Stomach (tissue), 9 donors: ENCODE measurements around the gene STARD7. TPM values are rescaled to one million over a fixed set of nuclear protein-coding genes. Genes with fewer than 3 reads are reported as not detected.
A peak's percentile ranks its signal among the peaks of the same experiment; 100 is the strongest.

Source experiments
- DNase-seq, 2 donors: peaks; one replicate each; pipeline versions ENCODE4 v3.0.0 to v3.0.0-alpha.2; 2013 to 2019
- H3K27ac ChIP-seq, 5 donors: fragments of 200-600 bp in 4 of 5; sonication (generic) in 4 of 5; one replicate each; pipeline ENCODE4 v1.5.1; 2013 to 2019; ENCODE audit warnings: mild to moderate bottlenecking in 1 of 5, moderate library complexity in 1 of 5
- H3K27me3 ChIP-seq, 3 donors: fragments of 200-600 bp; sonication (generic); one replicate each; pipeline ENCODE4 v1.5.1; 2017 to 2019; ENCODE audit warnings: mixed run types in 1 of 3
- H3K36me3 ChIP-seq, 4 donors: fragments of 200-600 bp; sonication (generic); 1 replicate in 3 of 4; 2 replicates in 1 of 4; pipeline ENCODE4 v1.5.1; 2016 to 2019
- H3K4me1 ChIP-seq, 4 donors: fragments of 200-600 bp; sonication (generic); one replicate each; pipeline ENCODE4 v1.5.1; 2016 to 2019
- H3K4me3 ChIP-seq, 4 donors: fragments of 200-600 bp; sonication (generic) in 3 of 4; one replicate each; pipeline ENCODE4 v1.5.1; 2016 to 2019; ENCODE audit warnings: mild to moderate bottlenecking in 1 of 4
- H3K9me3 ChIP-seq, 4 donors: fragments of 200-600 bp; sonication (generic); one replicate each; pipeline ENCODE4 v1.5.1; 2016 to 2019
- EP300 ChIP-seq: sonication (generic); formaldehyde crosslinking; IDR thresholded peaks from one replicate; pipeline ENCODE4 v1.6.1; 2017; ENCODE audit warnings: antibody characterized with exemption
- POLR2A ChIP-seq, 4 donors: fragments of 450-650 bp; IDR thresholded peaks; one replicate each; pipeline ENCODE4 v1.6.1; 2016; ENCODE audit warnings: antibody characterized with exemption in 4 of 4, control low read depth in 2 of 4, mild to moderate bottlenecking in 1 of 4, moderate library complexity in 1 of 4
- POLR2AphosphoS5 ChIP-seq, 3 donors: sonication (generic); formaldehyde crosslinking; IDR thresholded peaks; one replicate each; pipeline ENCODE4 v1.6.1; 2016; ENCODE audit warnings: antibody characterized with exemption in 3 of 3
- WGBS, 5 donors: extraction: QIAGEN DNeasy Blood & Tissue Kit in 3 of 5; methylation state at CpG; one replicate each; pipeline versions ENCODE4 v1.1.5 to v1.1.7; 2013 to 2018; 5-methylcytosine and 5-hydroxymethylcytosine counted together
- intact Hi-C: fragments of 100-400 bp; cut with DNase I; formaldehyde crosslinking; loops from one replicate; pipeline ENCODE4 v1.15.1; 2023; ENCODE audit warnings: low total_unique reads
- polyA plus RNA-seq, 3 donors: library from polyadenylated mRNA; stranded (reverse); fragments of 200-250 nt; gene quantifications; one replicate each; pipeline ENCODE4 v1.2.3, GENCODE V29; 2013
- total RNA-seq, 5 donors: library from RNA; depleted of rRNA; stranded (reverse); fragments of >200 nt; gene quantifications; one replicate each; pipeline versions ENCODE4 v1.1.0 to v1.2.3, GENCODE V29; 2014 to 2016
- TF ChIP-seq, protein P1 (sequence below), 7 experiments: fragments of 450-650 bp in 4 of 7; fragments of 200-600 bp in 3 of 7; sonication (generic) in 3 of 7; IDR thresholded peaks; one replicate each; pipeline ENCODE4 v1.5.1; 2016 to 2019; ENCODE audit warnings: antibody characterized with exemption in 7 of 7, control low read depth in 2 of 7, mild to moderate bottlenecking in 1 of 7
- donor health status: healthy with polysubstance abuse.
- donor health status: Bipolar disorder and iron deficiency.
- donor health status: healthy.

The STARD7 gene
- total and polyA plus RNA-seq, 8 donors = 30.3 to 165 (median 48.7) TPM

DNA sequence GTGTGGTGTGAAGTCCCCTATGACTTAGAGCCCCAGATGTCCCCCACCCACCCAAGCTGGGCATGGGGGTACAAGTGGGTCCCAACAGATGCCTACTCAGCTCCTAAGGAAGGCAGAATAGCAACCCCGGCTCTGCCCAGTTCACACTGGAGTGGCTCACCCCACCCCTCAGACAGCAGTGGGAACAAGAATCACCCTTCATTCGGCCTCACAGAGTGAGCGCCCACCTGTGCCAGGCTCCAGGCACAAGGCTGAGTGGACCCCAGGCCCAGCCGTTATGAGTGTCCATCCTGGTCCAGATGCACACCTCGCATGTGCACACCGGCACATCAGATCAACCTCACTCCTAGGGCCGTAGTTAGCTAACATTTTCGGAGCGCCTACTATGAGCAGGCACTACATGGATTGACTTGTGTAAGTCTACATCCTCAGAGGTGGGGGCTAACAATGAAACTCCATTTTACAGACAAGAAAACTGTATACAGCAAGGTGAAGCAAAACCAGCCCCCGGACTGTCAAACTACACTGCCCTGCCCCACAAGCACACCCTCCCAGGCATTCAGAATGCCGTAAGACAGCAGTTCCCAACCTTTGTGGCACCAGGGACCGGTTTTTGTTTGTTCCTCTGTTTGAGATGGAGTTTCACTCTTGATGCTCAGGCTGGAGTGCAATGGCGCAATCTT is 67.5 kb downstream of the STARD7 start:
- intact Hi-C loops = no loop called here
- DNase-seq = no peak
- no peaks in the 10 kb centered on the region for H3K36me3 ChIP-seq
- no peaks in the 10 kb centered on the region for H3K9me3 ChIP-seq
- H3K27ac ChIP-seq = no peak overlapping the region
- peaks cover 0 to 22% (median 0%) of the 10 kb centered on the region in 3 donors for H3K27me3 ChIP-seq
- 89 to 95% (median 93%) methylated on average over 10 to 13 of the region's 13 CpGs for WGBS, 5 donors
- H3K4me1 ChIP-seq = peaks cover 14 to 41% (median 28%) of the 10 kb centered on the region in 4 donors
- H3K4me3 ChIP-seq = no peak overlapping the region
- TF ChIP-seq POLR2AphosphoS5 (IDR thresholded peaks at IDR 0.05) (no peak), POLR2A (IDR thresholded peaks at IDR 0.05) (no peak), EP300 (no peak)
- TF ChIP-seq, protein P1, sequence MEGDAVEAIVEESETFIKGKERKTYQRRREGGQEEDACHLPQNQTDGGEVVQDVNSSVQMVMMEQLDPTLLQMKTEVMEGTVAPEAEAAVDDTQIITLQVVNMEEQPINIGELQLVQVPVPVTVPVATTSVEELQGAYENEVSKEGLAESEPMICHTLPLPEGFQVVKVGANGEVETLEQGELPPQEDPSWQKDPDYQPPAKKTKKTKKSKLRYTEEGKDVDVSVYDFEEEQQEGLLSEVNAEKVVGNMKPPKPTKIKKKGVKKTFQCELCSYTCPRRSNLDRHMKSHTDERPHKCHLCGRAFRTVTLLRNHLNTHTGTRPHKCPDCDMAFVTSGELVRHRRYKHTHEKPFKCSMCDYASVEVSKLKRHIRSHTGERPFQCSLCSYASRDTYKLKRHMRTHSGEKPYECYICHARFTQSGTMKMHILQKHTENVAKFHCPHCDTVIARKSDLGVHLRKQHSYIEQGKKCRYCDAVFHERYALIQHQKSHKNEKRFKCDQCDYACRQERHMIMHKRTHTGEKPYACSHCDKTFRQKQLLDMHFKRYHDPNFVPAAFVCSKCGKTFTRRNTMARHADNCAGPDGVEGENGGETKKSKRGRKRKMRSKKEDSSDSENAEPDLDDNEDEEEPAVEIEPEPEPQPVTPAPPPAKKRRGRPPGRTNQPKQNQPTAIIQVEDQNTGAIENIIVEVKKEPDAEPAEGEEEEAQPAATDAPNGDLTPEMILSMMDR (IDR thresholded peaks at IDR 0.05) = no peak

DNA sequence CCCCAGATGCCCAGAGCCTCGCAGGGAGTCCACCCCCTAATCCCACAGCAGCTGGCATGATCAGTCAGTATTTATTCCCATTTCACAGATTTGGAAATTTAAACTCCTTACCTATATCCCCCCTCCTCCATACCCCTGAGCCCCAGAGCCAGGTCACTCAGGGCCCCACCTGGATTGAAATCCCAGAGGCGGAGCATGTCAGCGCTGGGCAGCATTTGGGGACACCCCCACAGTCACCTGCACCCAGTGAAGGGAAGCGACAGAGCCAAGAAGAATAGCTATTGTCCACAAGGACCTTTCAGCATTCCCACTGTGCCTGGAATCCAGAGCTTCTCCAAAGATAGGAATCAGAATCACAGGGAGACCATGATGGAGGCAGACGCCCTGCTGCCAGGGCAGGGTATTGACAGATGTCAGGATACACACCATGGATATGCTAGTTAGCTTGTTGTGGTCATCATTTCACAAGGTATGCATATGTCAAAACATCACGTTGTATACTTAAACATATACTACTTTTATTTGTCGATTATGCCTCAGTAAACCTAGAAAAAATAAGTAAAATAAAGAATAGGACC is 69.4 kb downstream of the STARD7 start:
- H3K9me3 ChIP-seq = no peaks in the 10 kb centered on the region
- WGBS, 5 donors = 77 to 80% (median 78%) methylated on average over 7 of the region's 7 CpGs
- no peak for TF ChIP-seq EP300
- no peak for TF ChIP-seq POLR2A (IDR thresholded peaks at IDR 0.05)
- TF ChIP-seq POLR2AphosphoS5 (IDR thresholded peaks at IDR 0.05) = no peak
- TF ChIP-seq, protein P1 (IDR thresholded peaks at IDR 0.05) = no peak
- H3K27ac ChIP-seq = no peak overlapping the region
- H3K36me3 ChIP-seq = no peaks in the 10 kb centered on the region
- no peak overlapping the region for H3K4me3 ChIP-seq
- H3K4me1 ChIP-seq = peaks cover 4 to 25% (median 12%) of the 10 kb centered on the region in 4 donors
- intact Hi-C loops = no loop called here
- no peak for DNase-seq
- peaks cover 0 to 28% (median 0%) of the 10 kb centered on the region in 3 donors for H3K27me3 ChIP-seq

DNA sequence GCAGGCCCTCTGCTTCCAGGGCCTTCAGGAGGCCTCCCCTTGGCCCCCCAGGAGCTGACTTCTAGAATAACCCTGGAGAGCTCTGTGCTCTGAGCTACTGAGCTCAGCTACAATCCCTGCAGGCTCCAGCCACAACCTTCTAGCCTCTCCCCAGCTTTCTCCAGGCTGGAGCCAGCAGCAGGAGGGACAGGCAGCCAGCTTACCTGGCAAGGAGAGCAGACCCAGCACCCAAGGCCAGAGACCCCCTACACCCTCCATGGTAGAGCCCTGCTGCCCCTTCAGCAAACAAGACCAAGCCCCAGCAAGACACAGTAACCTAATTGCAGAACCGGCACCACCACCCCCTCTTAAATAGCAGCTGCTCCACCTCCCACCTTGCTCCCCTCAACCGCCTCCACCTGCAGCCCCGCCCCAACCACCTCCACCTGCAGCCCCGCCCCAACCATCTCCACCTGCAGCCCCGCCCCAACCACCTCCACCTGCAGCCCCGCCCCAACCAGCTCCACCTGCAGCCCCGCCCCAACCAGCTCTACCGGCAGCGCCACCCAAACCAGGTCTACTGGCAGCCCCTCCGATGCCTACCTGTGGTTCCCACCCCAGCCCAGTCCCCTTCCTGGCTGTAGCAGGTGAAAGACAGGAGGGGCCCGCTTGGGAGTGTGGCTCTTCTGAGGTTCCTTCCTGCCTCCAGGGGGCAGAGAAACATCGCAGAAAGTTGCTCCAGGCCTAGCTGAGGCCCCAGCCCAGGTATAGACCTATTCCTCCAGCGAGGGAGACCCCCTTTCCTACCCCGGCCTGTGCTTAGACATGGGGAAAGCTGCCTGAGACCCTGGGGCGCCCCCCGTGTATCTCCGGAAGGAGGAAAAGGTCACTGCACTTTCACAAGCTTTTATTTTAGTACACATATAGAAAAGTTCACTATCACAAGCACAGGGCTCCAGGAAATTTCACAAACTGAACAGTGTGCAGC is 70.2 kb downstream of the STARD7 start, which contains the start of gene ASTL:
TSS of gene ASTL (minus strand) at position 324 of the 967 bp plus-strand sequence. CDS start at position 258, 66 bp downstream.
- Histone ChIP-seq H3K4me1 (peaks cover 0 to 17% (median 6%) of the 10 kb centered on the region in 4 donors), H3K9me3 (no peaks in the 10 kb centered on the region), H3K36me3 (no peaks in the 10 kb centered on the region), H3K27me3 (peaks cover 0 to 28% (median 0%) of the 10 kb centered on the region in 3 donors), H3K4me3 (no peak within 1 kb of the TSS), H3K27ac (peak within 1 kb of the TSS in 2 of 5 donors; percentile 24 to 42)
- TF ChIP-seq, protein P1 (IDR thresholded peaks at IDR 0.05) = peak in 3 of 7 experiments; percentile 13 to 51 (median 47)
- no peak for TF ChIP-seq EP300
- 7 to 19% (median 14%) methylated on average over 13 to 17 of the region's 17 CpGs for WGBS, 5 donors
- intact Hi-C loops = no loop called here
- peak; percentile 77 to 94 for DNase-seq
